ENCODE results near the gene TKFC. TPM values are rescaled to one million over a fixed set of nuclear protein-coding genes. Genes with fewer than 3 reads are reported as not detected.

TKFC gene
- total RNA-seq, 1 donor from 2014 or later: 35.2 TPM

GRCh38 chr11:61356706-61357105, 23.7 kb downstream of the TKFC start:
- no peak overlapping the region for H3K4me3 ChIP-seq (ENCODE audit: low read depth, low read length)
- peaks cover 1% of the 10 kb centered on the region for H3K36me3 ChIP-seq (ENCODE audit: control insufficient read depth, insufficient read depth, low read length)
- H3K27me3 ChIP-seq (ENCODE audit: control insufficient read depth, insufficient read depth, low read length): no peaks in the 10 kb centered on the region
- no peak for TF ChIP-seq CTCF (IDR thresholded peaks at IDR 0.05; ENCODE audit: insufficient read depth, low read length, poor library complexity, severe bottlenecking)
- no peak for DNase-seq (ENCODE audit: low read depth)

- Histone ChIP-seq H3K4me3 (ENCODE audit: low read depth, low read length) (no peak overlapping the region), H3K27me3 (ENCODE audit: control insufficient read depth, insufficient read depth, low read length) (no peaks in the 10 kb centered on the region), H3K36me3 (ENCODE audit: control insufficient read depth, insufficient read depth, low read length) (peaks cover 1% of the 10 kb centered on the region)
- TF ChIP-seq CTCF (IDR thresholded peaks at IDR 0.05; ENCODE audit: insufficient read depth, low read length, poor library complexity, severe bottlenecking): no peak
- no peak for DNase-seq (ENCODE audit: low read depth)
Measured at GRCh38 chr11:61357233-61357893, 24.3 kb downstream of the TKFC start.

GRCh38 chr11:61357894-61358239, 24.8 kb downstream of the TKFC start:
- no peaks in the 10 kb centered on the region for H3K27me3 ChIP-seq (ENCODE audit: control insufficient read depth, insufficient read depth, low read length)
- peaks cover 1% of the 10 kb centered on the region for H3K36me3 ChIP-seq (ENCODE audit: control insufficient read depth, insufficient read depth, low read length)
- no peak for DNase-seq (ENCODE audit: low read depth)
- H3K4me3 ChIP-seq (ENCODE audit: low read depth, low read length): no peak overlapping the region
- no peak for TF ChIP-seq CTCF (IDR thresholded peaks at IDR 0.05; ENCODE audit: insufficient read depth, low read length, poor library complexity, severe bottlenecking)

- no peaks in the 10 kb centered on the region for H3K27me3 ChIP-seq (ENCODE audit: control insufficient read depth, insufficient read depth, low read length)
- TF ChIP-seq CTCF (IDR thresholded peaks at IDR 0.05; ENCODE audit: insufficient read depth, low read length, poor library complexity, severe bottlenecking): no peak
- no peak overlapping the region for H3K4me3 ChIP-seq (ENCODE audit: low read depth, low read length)
- no peak for DNase-seq (ENCODE audit: low read depth)
- H3K36me3 ChIP-seq (ENCODE audit: control insufficient read depth, insufficient read depth, low read length): no peaks in the 10 kb centered on the region
Measured at GRCh38 chr11:61358566-61358965, 25.5 kb downstream of the TKFC start.

GRCh38 chr11:61359516-61359915, 26.5 kb downstream of the TKFC start:
- H3K4me3 ChIP-seq (ENCODE audit: low read depth, low read length): no peak overlapping the region
- H3K36me3 ChIP-seq (ENCODE audit: control insufficient read depth, insufficient read depth, low read length): no peaks in the 10 kb centered on the region
- no peaks in the 10 kb centered on the region for H3K27me3 ChIP-seq (ENCODE audit: control insufficient read depth, insufficient read depth, low read length)
- no peak for TF ChIP-seq CTCF (IDR thresholded peaks at IDR 0.05; ENCODE audit: insufficient read depth, low read length, poor library complexity, severe bottlenecking)
- DNase-seq (ENCODE audit: low read depth): no peak

- no peak for DNase-seq (ENCODE audit: low read depth)
- TF ChIP-seq CTCF (IDR thresholded peaks at IDR 0.05; ENCODE audit: insufficient read depth, low read length, poor library complexity, severe bottlenecking): no peak
- H3K36me3 ChIP-seq (ENCODE audit: control insufficient read depth, insufficient read depth, low read length): no peaks in the 10 kb centered on the region
- peak overlapping the region; percentile 59 for H3K4me3 ChIP-seq (ENCODE audit: low read depth, low read length)
- H3K27me3 ChIP-seq (ENCODE audit: control insufficient read depth, insufficient read depth, low read length): no peaks in the 10 kb centered on the region
Measured at GRCh38 chr11:61361237-61361740, 28.3 kb downstream of the TKFC start.
